Measurements from ENCODE around the gene RGS14.

RGS14 gene

DNA sequence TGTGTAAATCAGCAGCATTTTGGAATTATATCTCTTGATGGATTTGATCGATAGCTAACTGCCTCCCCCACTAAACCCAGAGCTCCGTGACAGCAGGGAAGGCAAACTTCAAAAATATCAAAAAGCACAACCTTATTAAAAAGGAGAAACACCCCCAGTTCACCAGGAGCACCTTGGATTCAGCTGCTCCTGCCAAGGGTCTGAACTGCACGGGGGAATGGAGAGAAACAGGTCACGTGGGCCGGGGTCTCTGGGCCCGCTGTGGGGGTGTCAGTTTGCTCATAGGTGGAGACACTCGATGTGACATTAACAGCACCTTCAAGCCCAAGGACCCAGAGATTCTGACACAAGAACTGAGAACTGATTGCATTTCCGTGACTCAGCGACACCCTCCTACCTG is 25.5 kb downstream of the RGS14 start:
- DNase-seq = no peak

GRCh38 chr5:177384134-177384533 is 26.4 kb downstream of the RGS14 start, which contains the start of gene SLC34A1:
Gene SLC34A1, plus strand, starts transcription at chr5:177384434. Its CDS starts 1,308 bp downstream, at chr5:177385742.
- no peak for DNase-seq

DNA sequence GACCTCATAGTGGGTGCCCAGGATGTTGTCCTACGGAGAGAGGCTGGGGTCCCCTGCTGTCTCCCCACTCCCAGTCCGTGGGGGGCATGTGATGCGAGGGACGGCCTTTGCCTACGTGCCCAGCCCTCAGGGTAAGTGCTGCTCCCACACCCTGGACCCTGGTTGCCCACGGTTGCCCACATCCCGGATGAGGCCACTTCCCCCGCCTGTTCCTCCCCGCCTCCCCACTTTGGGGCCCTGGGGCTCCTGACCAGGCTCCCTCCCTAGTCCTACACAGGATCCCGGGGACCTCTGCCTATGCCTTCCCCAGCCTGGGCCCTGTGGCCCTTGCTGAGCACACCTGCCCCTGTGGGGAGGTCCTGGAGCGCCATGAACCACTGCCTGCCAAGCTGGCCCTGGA is 28.0 kb downstream of the RGS14 start:
- no peak for DNase-seq

GRCh38 chr5:177386542-177386941 is 28.8 kb downstream of the RGS14 start:
- DNase-seq = no peak

DNA sequence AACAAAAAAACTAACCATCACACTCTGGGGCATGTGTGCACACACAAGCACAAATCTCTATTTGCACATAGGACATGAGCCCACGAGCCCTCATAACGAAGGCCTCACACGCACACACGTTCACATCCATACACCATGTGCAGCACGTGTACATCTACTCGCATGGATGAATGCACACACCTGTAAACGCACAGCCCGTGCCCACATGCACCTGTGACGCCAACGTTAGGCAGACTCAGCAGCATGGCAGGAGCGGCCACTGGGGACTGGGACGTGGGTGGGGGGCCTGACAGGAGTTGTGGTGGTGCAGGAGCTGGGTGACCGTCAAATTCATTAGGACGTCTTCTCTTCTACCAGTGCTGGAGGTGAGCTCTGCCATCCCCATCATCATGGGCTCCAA is 29.7 kb downstream of the RGS14 start:
- DNase-seq = no peak

- DNase-seq = no peak
Observed at GRCh38 chr5:177388521-177389052, 30.9 kb downstream of the RGS14 start.

DNA sequence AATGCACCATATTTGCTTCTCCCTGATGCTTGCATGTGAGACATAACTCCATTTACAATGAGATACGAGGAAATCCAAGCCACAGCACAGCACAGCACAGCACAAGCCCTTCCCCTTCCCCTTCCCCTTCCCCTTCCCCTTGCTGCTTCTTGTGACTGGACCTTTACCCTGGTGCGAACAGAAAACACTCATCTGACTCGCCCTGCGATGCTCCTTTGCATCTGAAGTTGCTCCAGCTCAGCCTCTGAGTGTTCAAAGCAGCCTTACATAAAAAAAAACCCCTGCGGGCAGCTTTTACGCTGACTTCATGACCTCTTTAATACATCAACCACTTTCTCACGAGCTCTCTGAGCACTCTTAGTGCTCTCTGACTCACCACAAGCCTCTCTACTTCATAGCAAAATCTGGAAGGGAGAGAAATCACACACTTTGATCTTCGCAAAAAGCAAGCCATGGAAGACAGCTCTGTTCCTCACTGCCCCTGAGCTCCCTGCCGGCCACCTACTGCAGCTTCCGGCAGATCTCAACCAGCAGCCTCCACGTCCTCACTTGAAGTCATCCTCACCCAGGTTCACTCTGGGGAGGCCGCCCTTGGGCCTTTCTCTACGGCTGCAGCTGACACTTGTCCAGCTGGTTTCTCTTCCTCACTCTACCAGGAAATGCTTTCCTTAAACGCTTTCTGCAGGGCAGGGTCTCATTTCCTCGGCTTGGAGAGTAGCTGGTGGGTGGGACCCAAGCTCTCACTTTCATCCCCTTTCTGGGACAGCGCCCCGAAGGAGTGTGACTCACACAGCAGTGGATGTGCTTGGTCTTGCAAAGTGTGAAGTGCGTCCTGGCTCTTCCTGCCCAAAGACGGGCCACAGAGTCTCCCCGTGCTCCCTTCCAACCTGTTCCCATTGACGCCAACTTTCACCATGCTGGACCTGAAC is 31.8 kb downstream of the RGS14 start:
- DNase-seq = peak; percentile 36

DNA sequence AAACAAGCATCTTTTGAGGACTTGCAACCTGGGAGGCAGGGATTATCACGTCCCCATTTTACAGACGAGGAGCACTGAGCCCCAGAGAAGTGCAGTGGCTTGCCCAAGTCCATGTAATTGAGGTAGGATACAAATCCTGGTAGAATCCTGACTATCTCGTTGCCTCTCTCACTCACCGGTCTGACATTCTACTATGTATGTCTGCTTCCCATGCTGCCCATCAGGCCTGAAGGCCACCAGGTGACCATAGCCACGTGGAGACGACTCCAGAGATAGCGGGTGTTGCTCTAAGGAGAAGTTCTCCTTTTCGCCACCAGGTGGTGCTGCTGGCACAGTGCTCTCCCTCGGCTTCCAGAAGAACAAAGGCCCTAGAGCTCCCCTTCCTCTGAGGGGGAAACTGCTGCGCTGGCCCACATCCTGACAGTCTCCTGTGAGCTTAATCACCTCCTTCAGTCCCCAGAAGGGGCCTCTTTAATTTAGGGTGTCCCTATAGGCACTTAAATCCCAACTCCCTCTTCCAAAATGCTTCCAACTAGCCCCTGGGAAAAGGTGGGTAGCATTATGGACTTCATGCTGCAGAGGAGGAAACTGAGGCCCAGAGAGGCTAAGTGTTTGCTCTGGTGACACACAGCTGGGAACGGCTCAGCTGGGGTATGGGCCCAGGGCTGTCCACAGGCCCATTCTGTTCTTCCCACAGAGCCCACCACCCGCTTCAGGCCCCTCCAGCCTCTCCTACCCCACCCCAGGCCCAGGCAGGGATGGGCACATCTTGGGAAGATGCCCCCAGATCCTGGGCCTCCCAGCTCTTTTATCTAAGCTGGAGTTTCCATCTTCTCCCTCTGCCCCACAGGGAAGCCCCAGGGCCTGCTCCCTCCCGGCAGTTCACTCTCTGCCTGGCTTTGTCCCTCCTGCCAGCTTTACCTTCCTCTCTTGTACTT is 32.9 kb downstream of the RGS14 start:
- peak; percentile 86 for DNase-seq

GRCh38 chr5:177392765-177393164 is 35.0 kb downstream of the RGS14 start:
- DNase-seq = no peak

DNA sequence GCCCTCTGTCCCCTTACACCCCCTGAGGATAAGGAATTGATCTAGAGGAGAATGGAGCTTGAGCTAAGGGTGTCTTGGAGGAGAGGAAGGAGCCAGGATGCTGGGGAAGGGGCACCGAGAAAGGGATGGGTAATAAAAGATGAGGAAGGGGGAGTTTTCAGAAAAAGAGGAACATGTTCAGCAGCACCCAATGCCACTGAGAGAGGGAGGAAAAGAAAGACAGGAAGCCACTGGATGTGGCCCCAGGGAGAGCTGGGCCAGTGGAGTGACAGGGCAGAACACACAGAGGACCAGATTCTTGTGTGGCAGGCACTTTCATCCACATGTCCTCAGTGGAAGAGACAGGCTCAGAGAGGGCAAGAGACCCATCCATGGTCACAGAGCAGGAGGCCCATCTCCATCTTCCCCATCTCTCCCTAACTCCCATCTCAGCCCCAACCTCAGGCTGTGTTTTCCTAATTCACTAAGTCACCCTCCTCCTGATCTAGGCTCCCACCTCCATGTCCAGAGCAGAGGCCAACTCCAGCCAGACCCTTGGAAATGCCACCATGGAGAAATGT is 35.6 kb downstream of the RGS14 start:
- DNase-seq = no peak

GRCh38 chr5:177393990-177394389 is 36.3 kb downstream of the RGS14 start:
- DNase-seq = no peak

DNA sequence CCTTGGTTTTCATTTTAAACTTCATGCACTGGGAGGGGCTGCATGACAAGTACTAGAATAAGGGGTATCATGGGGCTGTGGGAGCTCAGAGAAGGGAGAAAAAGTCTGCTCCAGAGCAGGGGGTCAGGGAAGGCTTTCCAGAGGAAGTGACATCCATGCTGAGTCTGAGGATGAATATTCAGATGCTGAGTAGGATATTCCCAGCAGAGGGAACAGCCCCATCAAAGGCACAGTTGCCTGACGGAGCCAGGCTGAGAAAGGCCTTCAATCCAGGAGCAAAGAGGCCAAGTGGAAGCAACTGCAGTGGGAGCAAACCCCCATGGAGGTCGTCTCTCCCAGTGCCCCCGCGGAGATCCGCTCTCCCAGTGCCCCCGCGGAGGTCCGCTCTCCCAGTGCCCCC is 38.4 kb downstream of the RGS14 start:
- no peak for DNase-seq

GRCh38 chr5:177396807-177397206 is 39.1 kb downstream of the RGS14 start:
- DNase-seq = no peak

DNA sequence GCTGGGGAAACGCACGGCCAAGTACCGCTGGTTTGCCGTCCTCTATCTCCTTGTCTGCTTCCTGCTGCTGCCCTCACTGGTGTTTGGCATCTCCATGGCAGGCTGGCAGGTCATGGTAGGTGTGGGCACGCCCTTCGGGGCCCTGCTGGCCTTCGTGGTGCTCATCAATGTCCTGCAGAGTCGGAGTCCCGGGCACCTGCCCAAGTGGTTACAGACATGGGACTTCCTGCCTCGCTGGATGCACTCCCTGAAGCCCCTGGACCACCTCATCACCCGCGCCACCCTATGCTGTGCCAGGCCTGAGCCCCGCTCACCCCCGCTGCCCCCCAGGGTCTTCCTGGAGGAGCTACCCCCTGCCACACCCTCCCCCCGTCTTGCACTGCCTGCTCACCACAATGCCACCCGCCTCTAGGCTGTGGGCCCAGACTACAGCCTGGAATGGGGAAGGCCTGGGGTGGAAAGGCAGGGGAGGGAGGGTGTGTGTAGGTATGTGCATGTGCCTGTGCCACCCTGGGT is 40.2 kb downstream of the RGS14 start:
- DNase-seq = no peak

DNA sequence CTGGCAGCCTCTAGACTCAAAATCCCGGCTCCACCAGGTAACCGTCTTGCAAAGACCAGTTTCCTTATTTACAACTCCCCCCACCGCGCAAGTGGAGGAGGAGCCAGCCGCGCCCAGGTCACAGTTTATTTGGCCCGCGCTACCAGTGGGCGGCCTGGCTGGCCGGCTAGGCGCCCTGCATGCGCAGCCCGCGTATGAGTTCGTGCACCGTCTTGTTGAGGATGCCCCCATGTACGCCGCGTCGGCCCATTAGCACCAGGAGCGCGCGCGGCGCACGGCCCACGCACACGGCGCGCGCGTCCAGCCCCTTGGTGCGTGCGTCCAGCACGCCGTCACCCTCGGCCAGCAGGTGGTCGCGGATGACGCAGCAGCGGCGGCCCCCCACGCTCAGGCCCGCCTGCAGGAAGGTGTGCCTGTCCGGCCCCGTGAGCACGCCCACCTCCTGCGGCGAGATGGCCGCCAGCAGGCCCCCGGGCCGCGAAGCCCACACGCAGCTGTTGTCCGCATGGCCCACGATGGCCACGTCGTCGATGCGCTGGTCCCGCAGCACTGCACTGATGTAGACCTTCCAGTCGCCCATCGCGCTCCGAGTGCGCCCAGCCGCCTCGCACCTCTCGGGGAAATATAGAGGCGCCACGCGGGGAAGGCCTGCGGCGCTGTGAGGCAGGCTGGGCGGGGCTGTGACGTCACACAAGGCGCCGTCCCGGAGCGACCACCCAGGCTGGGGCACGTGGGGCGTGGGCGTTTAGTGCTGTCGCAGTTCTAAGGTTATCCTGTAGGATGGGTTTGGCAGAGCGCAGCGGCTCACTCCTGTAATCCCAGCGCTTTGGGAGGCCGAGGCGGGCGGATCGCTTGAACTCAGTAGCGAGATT is 42.5 kb downstream of the RGS14 start, which contains the start of gene PFN3:
PFN3 (minus strand) TSS at position 665 of the 872 bp plus-strand sequence; CDS start at position 580, 85 bp downstream.
- no peak for DNase-seq

- DNase-seq = peak; percentile 44
Observed at GRCh38 chr5:177402271-177403043, 44.7 kb downstream of the RGS14 start.

- peak; percentile 57 for DNase-seq
Observed at GRCh38 chr5:177403102-177403791, 45.5 kb downstream of the RGS14 start.

- DNase-seq = peak; percentile 78
Observed at GRCh38 chr5:177403792-177404640, 46.3 kb downstream of the RGS14 start.

DNA sequence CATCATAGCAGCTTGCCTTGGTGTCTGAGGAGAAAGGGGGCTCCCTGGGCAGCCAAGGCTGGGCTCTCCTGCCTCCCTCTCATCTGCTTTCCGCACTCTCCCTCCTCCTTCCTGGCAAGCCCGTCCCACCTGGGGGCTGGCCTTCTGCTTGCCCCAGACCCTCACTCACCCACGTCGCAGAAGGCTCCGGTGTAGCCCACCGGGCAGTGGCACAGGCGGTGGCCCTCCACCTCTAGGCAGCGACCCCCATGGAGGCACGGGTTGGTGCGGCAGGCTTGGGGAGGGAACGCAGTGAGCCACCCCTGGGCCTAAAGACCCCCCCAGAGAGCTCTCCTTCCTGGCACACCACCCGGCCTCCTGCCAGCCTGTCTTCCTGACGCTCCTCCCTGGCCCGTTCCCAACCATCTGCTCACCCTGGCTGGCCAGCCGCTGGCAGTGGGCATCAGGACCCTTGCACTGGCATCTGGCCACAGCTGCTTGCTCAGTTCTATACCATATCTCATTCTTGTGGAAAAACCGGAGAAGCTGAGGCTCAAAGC is 47.0 kb downstream of the RGS14 start:
- DNase-seq = no peak
